GM12873 (cell line): ENCODE data around the gene TAS2R46.

Experiments
- CTCF ChIP-seq: IDR thresholded peaks from 2 replicates; pipeline ENCODE4 v1.5.1; 2012; ENCODE audit warnings: low read depth, mild to moderate bottlenecking, moderate library complexity, low read length, control low read depth; ENCODE audit not compliant: insufficient read depth; ENCODE audit errors: missing control alignments

TAS2R46 gene

GRCh38 chr12:11085419-11085818, 23.3 kb upstream of the TAS2R46 start:
- TF ChIP-seq CTCF: no peak

GRCh38 chr12:11081987-11082386, 19.9 kb upstream of the TAS2R46 start:
- no peak for TF ChIP-seq CTCF

GRCh38 chr12:11078246-11078645, 16.2 kb upstream of the TAS2R46 start:
- no peak for TF ChIP-seq CTCF

DNA sequence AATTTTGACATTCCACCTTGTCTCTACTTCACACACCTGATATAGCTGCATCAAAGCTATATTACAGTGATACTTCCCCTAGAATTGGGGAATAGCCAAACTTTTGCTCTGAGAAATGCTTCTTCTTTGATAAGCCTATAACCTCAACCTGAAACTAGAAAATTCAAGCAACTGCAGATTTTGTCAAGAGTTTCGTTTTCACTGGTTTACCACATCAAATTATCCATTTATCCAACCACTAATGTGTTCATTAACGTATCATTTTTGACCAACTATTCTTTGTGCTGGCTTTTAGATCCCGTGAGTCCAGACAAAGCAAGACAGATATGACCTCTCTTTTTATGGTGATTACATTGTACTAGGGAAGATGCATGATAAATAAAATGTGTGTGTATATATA, 13.5 kb upstream of the TAS2R46 start:
- TF ChIP-seq CTCF: no peak

DNA sequence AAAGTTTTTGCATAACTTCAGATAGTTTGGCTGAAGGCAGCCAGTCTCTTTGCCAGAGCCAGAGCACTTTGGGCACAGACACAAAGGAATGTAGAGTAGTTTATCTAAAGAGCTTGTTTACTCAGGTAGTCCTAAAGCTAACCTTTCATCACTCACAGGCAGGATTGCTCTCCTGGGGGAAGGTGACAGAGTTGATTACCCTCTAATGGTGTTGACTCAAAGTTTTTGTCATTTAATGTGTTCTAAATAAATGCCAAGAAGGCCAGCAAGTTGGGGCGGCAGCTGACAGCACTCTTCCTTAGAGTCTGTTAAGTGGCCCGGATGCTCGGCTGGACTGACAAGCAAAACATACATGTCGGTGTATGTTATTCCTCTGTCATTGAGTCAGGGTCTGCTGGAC, 9.3 kb upstream of the TAS2R46 start:
- TF ChIP-seq CTCF: no peak

DNA sequence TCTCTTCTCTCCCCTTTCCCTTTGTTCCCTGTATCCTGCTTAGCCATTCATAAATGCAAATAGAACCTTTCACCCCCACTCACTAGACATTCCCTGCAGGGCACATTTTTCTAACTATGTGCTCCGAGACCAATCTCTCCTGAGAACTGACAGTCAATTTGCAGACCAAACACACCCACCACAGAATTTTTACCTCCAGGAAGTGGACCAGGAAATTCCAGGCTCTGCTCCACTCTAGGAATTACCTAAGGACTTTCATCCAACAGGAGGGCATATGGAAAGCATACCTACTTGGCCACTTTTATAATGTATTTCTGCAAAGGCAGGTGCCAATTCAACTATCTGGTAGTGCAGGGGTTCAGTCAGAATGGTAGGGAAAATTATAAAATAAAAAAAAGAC, 8.9 kb upstream of the TAS2R46 start:
- no peak for TF ChIP-seq CTCF

GRCh38 chr12:11069854-11070365, 7.8 kb upstream of the TAS2R46 start:
- no peak for TF ChIP-seq CTCF

DNA sequence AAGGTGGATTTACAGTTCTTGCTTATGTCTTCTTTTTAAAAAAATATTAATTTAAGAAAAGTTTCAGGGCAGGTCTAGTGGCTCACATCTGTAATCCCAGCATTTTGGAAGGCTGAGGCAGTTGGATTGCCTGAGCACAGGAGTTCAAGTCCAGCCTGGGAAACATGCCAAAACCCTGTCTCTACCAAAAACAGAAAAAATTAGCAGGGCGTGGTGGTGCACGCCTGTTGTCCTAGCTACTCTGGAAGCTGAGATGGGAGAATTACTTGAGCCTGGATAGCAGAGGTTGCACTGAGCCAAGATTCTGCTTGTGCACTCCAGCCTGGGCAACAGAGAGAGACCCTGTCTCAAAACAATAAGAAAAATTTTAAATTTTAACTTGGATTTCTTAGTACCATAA, 5.4 kb upstream of the TAS2R46 start:
- no peak for TF ChIP-seq CTCF
